ENCODE measurements around the gene PLA2G3. TPM values are rescaled to one million over a fixed set of nuclear protein-coding genes. Genes with fewer than 3 reads are reported as not detected.

PLA2G3 gene
- total RNA-seq, 1 experiment from 2014 or later: not detected

- H3K9me3 Mint-ChIP-seq (ENCODE audit: low read depth, unreplicated experiment): no peaks in the 10 kb centered on the region
- H3K27me3 Mint-ChIP-seq (ENCODE audit: unreplicated experiment): no peaks in the 10 kb centered on the region
- H3K27ac Mint-ChIP-seq (ENCODE audit: unreplicated experiment): no peak overlapping the region
- no peak for DNase-seq
- H3K4me3 Mint-ChIP-seq (ENCODE audit: low read depth, unreplicated experiment): no peak overlapping the region
- CTCF ChIA-PET: interaction anchor here (0.7 kb wide), 1 partner anchor 32 kb away, joined by 3 read pairs; no protein-coding TSS in a partner anchor
- H3K4me1 Mint-ChIP-seq (ENCODE audit: low read depth, unreplicated experiment): peaks cover 10% of the 10 kb centered on the region
- TF ChIP-seq CTCF (IDR thresholded peaks at IDR 0.05; ENCODE audit: unreplicated experiment): no peak
- no peaks in the 10 kb centered on the region for H3K36me3 Mint-ChIP-seq (ENCODE audit: insufficient read depth, unreplicated experiment)
- BruUV-seq (replicated peaks): no TSS peak
- intact Hi-C loops (cut with micrococcal nuclease; ENCODE audit: unreplicated experiment): no loop called here
Observed at GRCh38 chr22:31153357-31153756, 13.0 kb upstream of the PLA2G3 start.

- Mint-ChIP-seq H3K27me3 (ENCODE audit: unreplicated experiment) (no peaks in the 10 kb centered on the region), H3K9me3 (ENCODE audit: low read depth, unreplicated experiment) (no peaks in the 10 kb centered on the region), H3K27ac (ENCODE audit: unreplicated experiment) (no peak overlapping the region), H3K36me3 (ENCODE audit: insufficient read depth, unreplicated experiment) (no peaks in the 10 kb centered on the region), H3K4me1 (ENCODE audit: low read depth, unreplicated experiment) (peaks cover 10% of the 10 kb centered on the region), H3K4me3 (ENCODE audit: low read depth, unreplicated experiment) (no peak overlapping the region)
- no peak for TF ChIP-seq CTCF (IDR thresholded peaks at IDR 0.05; ENCODE audit: unreplicated experiment)
- BruUV-seq (replicated peaks): no TSS peak
- no peak for DNase-seq
- intact Hi-C loops (cut with micrococcal nuclease; ENCODE audit: unreplicated experiment): no loop called here
- CTCF ChIA-PET: interaction anchor here (0.7 to 0.9 kb wide), 2 partner anchors 43 to 147 kb away, joined by 3 to 12 read pairs; no protein-coding TSS in a partner anchor
Observed at GRCh38 chr22:31151872-31152271, 11.6 kb upstream of the PLA2G3 start.

- Mint-ChIP-seq H3K4me1 (ENCODE audit: low read depth, unreplicated experiment) (peaks cover 10% of the 10 kb centered on the region), H3K4me3 (ENCODE audit: low read depth, unreplicated experiment) (no peak overlapping the region), H3K27me3 (ENCODE audit: unreplicated experiment) (no peaks in the 10 kb centered on the region), H3K27ac (ENCODE audit: unreplicated experiment) (no peak overlapping the region), H3K9me3 (ENCODE audit: low read depth, unreplicated experiment) (no peaks in the 10 kb centered on the region), H3K36me3 (ENCODE audit: insufficient read depth, unreplicated experiment) (no peaks in the 10 kb centered on the region)
- TF ChIP-seq CTCF (IDR thresholded peaks at IDR 0.05; ENCODE audit: unreplicated experiment): peak; percentile 14
- CTCF ChIA-PET: interaction anchor here (0.6 to 0.8 kb wide), 3 partner anchors 43 to 133 kb away, joined by 3 read pairs; partner anchors contain the start of gene SELENOM
- peak; percentile 39 for DNase-seq
- intact Hi-C loops (cut with micrococcal nuclease; ENCODE audit: unreplicated experiment): no loop called here
- no TSS peak for BruUV-seq (replicated peaks)
Observed at GRCh38 chr22:31150615-31151014, 10.3 kb upstream of the PLA2G3 start.

GRCh38 chr22:31148953-31149627 is 8.8 kb upstream of the PLA2G3 start:
- DNase-seq: peak; percentile 78
- CTCF ChIA-PET: interaction anchor here (1.4 to 2.1 kb wide), 2 partner anchors 41 to 60 kb away, joined by 3 to 12 read pairs; partner anchors contain the start of gene SELENOM
- TF ChIP-seq CTCF (IDR thresholded peaks at IDR 0.05; ENCODE audit: unreplicated experiment): peak; percentile 89
- H3K36me3 Mint-ChIP-seq (ENCODE audit: insufficient read depth, unreplicated experiment): no peaks in the 10 kb centered on the region
- BruUV-seq (replicated peaks): no TSS peak
- H3K27ac Mint-ChIP-seq (ENCODE audit: unreplicated experiment): no peak overlapping the region
- intact Hi-C loops (cut with micrococcal nuclease; ENCODE audit: unreplicated experiment): loop anchor here (1.0 to 2.0 kb wide), 3 partner anchors 42 to 386 kb away; partner anchors contain the start of gene SELENOM
- H3K4me1 Mint-ChIP-seq (ENCODE audit: low read depth, unreplicated experiment): peaks cover 10% of the 10 kb centered on the region
- H3K4me3 Mint-ChIP-seq (ENCODE audit: low read depth, unreplicated experiment): no peak overlapping the region
- H3K9me3 Mint-ChIP-seq (ENCODE audit: low read depth, unreplicated experiment): no peaks in the 10 kb centered on the region
- no peaks in the 10 kb centered on the region for H3K27me3 Mint-ChIP-seq (ENCODE audit: unreplicated experiment)

Data from Calu3 (cell line).